IPS DF 19.7 (cell line): ENCODE results near the gene AKIRIN2.
"Not testable (repeated sequence)": the region's sequence is repeated elsewhere in the genome, so short reads cannot be mapped to it uniquely, and the experiment has no call there.

Experiments
- DNase-seq: peaks from one replicate; pipeline ENCODE4 v3.0.0-alpha.2; 2013; ENCODE audit warnings: low read depth, low spot score

AKIRIN2 gene

DNA sequence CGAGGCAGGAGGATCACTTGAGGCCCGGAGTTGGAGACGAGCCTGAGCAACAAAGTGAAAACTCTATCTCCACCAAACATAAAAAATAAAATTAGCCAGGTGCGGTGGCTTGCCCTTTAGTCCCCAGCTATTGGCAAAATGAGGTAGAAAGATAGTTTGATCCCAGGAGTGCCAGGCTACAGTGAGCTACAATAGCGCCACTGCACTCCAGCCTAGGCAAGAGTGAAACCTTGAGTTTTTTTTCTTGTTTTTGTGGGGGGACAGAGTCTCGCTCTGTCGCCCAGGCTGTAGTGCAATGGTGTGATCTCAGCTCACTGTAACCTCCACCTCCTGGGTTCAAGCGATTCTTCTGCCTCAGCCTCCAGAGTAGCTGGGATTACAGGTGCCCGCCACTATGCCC lies 14.1 kb downstream of the AKIRIN2 start:
- DNase-seq = not testable (repeated sequence)

DNA sequence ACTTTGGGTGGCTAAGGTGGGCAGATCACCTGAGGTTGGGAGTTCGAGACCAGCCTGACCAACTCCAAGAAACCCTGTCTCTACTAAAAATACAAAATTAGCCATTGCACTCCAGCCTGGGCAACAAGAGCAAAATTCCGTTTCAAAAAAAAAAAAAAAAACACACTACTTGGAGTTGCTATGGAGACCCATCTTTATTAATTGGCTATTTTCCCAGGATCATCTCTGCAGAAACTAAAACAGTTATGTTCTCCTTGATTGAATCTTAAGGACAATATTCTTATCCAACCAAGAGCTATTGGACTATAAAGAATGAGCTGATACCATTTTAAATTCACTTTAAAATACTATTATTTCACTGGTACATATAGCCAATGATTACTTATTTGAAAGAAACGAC lies 14.7 kb downstream of the AKIRIN2 start:
- DNase-seq = no peak

DNA sequence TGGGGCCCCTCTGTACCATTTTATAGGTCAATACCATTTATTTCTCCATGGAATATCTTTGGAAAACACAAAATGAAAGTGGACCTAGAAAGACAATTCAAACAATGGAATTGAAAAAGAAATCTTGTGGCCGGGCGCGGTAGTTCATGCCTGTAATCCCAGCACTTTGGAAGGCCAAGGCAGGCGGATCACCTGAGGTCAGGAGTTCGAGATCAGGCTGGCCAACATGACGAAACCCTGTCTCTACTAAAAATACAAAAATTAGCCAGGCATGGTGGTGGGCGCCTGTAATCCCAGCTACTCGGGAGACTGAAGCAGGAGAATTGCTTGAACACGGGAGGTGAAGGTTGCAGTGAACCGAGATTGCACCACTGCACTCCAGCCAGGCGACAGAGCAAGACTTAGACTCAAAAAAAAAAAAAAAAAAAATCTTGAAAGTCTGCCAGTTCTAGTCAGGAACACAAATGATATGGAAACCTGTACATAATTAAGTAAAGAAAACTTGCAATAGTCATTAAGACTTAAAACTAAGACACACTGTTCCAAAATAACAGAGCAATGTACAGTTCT lies 15.3 kb downstream of the AKIRIN2 start:
- not testable (repeated sequence) for DNase-seq

DNA sequence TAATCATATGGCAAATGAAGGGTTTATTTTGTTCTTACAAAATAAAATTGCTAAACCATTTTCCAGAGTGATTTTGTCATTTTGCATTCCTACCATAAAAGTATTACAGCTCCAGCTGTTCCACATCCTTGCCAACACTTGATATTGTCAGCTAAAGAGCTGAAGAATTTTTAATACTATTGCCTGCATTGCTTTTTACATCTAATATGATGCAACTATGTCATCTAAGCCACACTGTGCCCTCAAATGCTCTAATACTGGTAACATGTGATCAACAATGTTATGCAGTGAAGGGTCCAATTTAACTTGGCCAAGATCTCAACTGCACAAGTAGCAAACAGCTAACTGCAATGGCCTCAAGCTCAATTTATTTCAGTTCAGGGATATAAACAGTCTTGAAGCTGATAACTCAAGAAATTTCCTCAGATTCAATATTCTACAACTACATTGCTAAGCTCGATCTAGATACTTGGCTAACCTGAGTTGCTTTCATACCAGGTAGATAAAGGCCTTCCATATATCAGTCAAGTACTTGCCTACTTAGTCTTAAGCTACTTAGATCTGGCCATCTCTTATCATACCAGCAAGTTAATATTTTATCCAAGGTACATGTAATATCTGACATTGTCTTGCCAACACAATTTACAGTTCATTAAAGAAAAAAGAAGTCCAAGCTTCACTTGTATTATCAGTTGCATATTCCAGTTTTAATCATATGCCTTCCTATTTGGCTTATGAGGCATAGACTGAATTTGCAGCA lies 17.0 kb downstream of the AKIRIN2 start:
- DNase-seq = no peak

DNA sequence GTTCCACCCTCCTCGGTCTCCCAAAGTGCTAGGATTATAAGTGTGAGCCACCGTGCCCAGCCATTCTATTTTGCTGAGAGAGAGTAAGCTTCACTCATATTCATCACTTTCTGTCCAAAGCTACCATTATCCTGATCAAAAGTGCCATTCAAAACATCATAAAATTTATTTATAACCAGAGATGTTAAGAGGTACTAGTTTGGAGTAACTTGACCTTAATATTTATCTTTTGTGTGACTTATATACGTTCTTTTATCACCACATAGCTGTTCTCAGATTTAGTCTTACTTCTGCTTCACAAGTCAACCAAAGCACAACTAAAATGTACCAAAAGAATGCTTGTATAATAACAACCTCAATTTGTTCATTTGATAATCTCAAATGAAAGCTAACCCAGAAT lies 18.1 kb downstream of the AKIRIN2 start:
- DNase-seq = no peak

DNA sequence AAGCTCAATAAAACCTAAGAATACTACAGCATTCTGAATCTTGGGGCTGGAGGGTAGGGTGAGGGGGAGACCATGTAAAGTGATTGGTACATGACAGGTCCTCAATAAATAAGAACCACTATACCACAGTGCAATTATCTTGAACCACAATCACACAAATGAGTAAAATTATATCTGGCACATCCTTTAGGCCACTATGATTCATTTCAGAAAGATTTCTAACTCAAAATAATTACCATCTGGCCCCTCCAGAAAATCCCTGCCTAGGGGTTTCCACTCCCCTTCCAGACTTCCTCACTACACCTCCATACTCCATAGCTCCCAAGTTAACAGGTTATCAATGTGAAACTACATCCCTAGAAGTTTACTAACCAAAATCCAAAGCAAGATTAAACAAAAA lies 19.7 kb downstream of the AKIRIN2 start:
- no peak for DNase-seq

DNA sequence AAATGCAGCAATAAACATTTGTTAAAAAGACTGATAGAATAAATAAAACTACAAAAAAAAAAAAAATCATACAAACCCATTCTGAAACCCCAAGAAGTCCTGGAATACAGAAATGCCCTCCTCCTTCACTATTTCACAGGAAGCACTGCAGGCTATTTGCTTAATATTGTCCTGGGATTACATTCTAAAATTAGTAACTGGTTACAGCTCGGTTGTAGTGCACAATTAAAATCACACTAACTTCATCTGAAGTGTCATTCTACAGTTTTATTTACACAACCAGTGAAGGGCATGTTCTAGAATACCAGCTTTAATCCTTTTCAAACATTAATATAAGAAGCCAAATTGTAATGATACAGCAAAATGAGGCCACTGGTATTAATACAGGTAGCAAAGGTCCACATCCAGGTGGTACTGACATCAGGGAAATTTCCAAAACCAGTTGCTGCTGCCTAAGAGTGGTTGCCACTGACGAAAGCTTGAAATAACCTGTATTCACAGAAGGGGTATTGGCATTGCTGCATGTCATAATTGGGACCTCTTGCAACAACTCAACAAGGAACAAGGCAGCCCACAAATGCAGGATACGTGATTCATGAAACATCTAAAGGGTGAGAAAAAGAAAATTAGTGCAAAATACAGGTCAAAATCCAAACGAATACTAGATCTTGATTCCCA lies 26.9 kb downstream of the AKIRIN2 start:
- no peak for DNase-seq

DNA sequence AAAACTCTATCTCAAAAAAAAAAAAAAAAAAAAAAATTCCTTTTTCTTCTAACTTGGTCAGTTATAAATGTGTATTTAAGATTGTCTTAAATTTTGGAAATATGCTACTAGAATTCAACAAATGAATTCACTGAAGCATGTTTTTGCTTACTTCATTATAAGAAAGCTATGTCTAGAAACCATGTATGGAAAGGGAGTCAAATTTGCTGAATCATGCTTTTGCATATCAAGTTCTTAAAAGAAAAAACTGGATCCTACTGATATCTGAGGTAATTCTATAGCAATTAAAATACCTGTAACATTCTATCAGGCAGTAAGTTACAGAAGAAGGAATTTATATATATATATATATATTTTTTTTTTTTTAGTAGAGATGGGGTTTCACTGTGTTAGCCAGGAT lies 27.7 kb downstream of the AKIRIN2 start:
- no peak for DNase-seq

DNA sequence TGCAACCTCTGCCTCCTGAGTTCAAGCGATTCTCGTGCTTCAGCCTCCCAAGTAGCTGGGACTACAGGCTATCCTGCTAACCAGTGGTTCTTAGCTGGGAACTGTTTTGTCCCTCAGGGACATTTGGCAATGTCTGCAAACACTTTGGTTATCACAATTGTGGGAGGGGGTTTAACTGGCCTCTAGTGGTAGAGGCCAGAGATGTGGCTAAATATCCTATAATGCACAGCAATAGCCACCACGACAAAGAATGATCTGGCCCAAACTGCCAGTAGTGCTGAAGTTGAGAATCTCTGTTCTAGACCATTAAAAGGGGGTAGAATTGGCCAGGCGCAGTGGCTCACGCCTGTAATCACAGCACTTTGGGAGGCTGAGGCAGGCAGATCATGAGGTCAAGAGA lies 28.8 kb downstream of the AKIRIN2 start:
- DNase-seq = no peak

DNA sequence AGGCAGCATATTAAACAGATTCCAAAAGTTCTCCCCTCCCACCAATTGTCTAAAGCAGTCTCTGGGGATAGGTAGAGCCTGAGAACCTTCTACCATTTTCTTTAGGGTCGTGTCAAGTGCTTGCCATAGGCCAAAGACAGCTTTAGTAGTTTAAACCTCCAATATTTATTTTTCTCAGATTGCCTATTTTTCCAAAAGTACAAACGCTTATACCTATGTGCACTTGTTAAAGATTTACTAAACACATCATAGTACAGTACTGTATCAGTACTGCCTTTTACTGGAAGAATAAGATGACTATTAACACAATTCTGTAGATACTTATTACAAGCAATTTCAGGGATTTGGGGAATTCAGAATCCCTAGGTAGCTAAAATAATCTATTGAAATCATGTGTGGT lies 29.4 kb downstream of the AKIRIN2 start:
- DNase-seq = no peak

DNA sequence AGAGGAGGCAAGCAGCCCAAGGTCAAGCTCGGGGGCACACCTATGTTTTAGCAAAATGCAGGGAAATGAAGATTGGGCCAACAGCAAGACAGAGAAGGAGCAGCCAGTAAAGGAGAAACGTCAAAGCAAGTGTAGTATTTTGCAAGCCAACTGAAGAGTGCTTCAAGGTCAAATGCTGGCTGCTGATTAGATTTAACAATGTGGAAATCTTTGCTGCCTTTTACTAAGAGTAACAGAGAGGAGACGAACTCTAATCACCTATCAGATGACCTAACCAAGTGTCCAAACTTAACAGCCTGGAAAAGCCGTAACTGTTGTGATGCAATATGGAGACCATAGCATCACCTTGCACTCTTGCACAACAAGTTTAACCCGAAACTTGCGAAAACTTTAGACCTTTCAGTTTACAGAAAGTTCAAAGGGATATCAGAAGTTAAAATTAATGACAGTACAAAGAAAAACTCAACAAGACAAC lies 30.4 kb downstream of the AKIRIN2 start:
- DNase-seq = no peak

DNA sequence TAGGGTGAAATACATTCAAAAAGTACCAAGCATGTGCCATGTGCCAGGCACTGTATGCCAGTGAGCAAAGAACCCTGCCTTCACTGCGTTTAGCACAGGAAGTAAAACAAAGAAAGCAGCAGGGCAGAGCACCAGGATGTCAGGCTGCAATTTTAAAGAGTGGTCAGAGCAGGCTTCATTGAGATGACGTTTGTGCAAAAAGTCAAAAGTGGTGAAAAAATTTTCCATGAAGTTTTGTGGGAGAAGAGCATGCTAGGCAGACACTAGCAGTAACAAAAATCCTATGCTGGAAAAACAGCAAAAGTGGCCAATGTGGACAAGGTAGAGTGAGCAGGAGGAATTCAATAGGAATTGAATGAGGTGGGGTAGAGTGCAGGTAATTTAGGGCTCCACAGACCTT lies 31.3 kb downstream of the AKIRIN2 start:
- DNase-seq = no peak

DNA sequence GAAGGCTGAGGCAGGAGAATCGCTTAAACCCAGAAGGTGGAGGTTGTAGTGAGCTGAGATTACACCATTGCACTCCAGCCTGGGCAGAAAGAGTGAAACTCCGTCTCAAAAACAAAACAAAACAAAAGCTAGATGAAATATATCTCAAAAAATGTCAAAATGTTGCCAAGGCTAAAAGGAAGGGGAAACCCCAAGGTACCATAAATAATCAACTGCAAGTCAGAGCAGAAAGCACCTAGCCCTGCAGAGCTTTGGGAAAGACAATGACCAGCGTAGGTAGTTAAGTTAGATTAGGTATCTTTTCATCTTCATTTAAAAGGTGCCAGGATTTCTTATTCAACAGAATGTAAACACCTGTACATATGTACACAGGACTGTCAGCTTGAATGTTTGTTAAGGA lies 33.0 kb downstream of the AKIRIN2 start:
- DNase-seq = no peak

DNA sequence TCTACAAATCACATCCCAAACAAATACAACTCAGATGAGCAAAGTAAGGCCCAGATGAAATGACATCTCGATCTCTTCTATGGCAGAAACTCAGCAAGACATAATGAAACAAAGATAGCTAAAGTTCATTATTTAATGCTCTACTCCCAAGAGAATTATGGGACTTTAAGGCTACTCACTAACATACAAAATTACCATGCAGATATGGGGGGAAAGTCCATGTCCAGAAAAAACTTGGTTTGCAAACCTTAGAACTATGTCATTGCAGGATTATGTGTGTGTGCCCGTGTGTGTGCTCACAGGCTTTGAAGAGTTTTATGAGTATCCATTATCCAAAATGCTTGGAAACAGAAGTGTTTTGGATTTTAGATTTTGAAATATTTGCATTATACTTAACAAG lies 34.0 kb downstream of the AKIRIN2 start:
- no peak for DNase-seq

DNA sequence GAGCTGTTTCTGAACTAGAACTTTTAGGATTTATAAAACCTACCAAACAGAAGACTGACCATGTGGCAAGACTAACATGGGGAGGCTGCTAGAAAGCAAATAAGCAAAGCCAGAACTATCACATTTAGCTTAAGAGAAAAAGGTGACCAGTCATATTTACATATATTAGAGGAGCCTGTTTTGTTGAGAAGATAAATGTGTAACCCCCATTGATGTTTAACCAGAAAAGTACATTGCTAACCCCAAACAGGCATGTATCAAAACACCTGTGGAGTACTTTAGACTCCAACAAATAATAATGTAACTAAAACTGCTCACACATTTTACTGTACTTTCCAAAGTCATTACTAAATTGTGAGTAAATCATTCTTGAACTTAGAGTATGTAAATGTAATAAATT lies 35.0 kb downstream of the AKIRIN2 start:
- no peak for DNase-seq

DNA sequence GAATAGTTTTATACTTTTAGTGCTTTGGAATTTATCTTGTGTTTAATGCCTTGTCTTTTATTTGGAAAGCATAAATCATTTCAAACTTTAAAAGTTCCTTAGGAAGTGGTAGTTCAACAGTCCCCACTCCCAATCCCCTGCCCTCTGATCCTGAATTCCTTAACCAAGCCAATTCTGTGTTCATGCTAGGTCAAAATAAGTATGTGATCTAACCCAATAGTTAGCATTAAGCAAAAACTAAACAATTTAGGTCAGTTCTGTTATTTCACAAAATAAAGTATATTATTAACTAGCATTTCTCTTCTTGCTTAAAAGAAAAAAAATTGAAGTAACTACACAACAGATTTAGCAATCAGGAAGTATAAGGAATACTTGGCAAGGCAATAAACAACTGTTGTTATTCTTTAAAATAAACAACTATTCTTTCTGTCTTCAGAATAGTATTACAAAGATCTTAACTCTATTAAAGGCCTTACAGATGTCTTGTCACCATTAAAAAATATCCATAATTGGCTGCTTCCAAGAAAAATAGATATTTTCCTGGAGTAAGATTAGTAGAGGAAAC lies 37.0 kb downstream of the AKIRIN2 start:
- DNase-seq = no peak

DNA sequence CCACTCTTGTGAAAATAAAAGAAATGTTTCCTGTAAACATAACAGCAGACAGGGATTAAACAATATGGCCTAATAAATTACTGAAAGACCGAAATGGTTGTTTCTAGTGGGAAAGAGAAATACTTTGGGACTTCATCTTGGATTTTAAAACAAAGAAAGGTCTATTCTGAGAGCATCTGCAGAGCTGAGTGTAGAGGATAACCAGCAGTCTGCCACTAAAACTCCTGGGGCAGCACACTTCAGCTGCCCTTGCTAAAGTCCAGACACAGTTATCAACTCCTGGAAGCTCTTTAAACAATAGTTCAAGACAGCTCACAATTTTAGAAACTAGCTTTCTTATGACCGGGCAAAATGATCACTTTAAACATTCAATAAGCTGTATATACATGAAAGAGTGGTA lies 38.6 kb downstream of the AKIRIN2 start:
- no peak for DNase-seq

DNA sequence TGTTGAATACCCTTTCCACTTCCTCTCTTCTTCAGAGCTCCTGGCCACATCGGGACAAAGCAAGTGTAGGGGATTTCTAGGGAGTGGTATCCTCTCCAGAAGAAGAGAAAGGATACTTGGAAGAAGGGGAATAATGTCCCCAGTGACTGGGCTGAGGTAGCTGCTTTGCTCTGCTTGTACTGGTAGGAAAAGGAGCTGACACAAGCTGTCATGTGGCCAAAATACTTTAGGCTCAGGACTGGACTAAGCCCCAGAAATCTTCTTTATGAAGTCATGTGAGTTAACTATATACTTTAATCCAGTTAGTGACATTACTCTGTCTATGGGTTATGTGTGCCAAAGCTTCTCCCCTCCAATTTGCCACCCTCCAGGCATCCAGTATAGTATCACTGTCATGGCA lies 40.5 kb downstream of the AKIRIN2 start:
- DNase-seq = no peak

DNA sequence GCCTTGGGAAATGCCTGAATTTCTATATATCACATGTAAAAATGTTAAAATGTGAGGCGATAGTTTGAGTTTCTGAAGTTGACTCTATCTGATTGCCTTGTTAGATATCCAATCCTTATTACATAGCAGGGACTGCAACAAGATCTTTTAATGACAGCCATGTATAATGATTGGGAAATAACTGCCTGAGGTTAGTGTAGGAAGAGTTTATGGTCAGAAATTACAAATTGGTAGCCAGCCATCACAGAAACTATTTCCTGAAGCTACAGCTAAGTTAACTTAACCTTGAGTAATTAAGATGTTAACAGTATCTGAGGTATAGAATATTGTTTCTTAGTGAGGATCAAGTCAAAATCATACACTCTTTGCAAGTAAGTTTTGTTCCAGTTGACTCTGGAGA lies 41.0 kb downstream of the AKIRIN2 start:
- no peak for DNase-seq

DNA sequence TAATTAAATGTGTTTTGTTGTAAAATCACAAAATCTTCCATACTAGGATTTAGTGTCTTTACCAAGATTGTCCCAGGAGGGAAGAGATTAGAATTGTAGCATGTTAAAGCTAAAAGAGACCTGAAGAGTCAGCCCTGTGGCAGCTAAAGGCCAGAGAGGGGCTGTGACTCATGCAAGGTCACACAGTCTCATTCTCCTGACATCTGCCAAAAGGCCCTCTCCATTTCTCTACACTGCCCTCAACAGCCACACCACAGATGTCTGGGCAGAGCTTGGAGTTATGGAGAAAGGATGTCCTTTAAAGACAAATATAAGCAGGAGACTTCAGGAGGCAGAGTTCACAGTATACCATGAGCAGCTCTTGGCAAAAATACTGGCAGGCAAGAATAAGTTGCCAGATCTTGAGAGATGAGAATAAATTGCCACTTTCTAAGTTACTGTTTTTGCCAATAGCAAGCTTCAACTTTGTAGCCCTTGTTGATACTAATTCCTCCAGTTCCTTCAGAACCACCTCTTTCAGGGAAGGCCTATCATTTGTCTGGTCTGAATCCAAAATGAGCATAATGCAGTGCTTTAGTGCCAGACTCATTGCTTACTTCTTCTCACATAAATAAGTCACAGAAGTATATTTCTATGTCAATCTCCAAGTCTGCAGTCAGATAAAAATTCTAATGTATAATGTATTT lies 41.7 kb downstream of the AKIRIN2 start:
- DNase-seq = no peak

DNA sequence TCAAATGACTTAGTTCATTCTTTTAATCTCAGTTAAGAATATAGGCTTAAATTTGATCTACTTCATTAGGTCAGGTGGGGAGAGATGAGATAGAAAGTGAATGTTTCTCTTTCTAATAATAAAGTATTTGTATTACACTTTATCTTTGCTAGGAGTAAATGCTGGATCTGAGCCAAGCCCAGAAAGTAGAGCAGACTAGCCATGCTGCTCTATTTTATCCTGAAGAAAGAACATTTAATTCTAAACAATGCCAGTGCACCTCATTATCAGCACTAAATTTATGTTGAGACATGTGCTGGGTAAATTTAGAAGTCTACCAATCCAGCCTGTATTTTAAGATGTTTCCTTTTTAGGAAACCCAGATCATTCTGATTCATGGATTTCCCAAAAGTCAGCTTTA lies 43.5 kb downstream of the AKIRIN2 start:
- no peak for DNase-seq

DNA sequence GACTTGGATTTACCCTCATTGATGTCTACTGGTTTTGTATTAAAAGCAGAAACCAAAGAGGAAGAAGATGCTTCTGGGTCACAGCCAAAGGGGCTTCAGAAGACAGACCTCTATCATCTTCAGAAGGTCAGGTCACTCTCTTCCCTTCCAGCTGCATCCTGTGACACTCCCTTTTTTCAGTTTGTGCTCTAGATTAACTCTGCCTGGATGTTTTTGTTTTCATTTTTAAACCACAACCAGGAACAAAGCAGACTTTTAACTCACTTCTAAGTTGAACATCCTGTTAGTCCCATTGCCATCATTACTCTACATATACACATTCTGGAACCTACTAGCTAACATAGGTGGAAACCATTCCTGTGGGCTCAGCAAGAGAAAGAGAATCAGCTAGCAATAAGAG lies 45.2 kb downstream of the AKIRIN2 start:
- DNase-seq = no peak
